Lower leg skin (tissue), 3 donors: Measurements from ENCODE around the gene AMMECR1L.

Experiments
- POLR2A ChIP-seq, 2 donors: fragments of 450-650 bp; IDR thresholded peaks; one replicate each; pipeline ENCODE4 v1.6.1; 2016 to 2017; ENCODE audit warnings: antibody characterized with exemption in 2 of 2, mild to moderate bottlenecking in 1 of 2, moderate library complexity in 1 of 2
- TF ChIP-seq, protein P1 (sequence below), 3 donors: fragments of 450-650 bp; IDR thresholded peaks; one replicate each; pipeline ENCODE4 v1.5.1; 2016; ENCODE audit warnings: antibody characterized with exemption in 3 of 3, mild to moderate bottlenecking in 3 of 3, moderate library complexity in 2 of 3

GRCh38 chr2:127874378-127875269 lies 11.1 kb downstream of the AMMECR1L start:
- TF ChIP-seq, protein P1, sequence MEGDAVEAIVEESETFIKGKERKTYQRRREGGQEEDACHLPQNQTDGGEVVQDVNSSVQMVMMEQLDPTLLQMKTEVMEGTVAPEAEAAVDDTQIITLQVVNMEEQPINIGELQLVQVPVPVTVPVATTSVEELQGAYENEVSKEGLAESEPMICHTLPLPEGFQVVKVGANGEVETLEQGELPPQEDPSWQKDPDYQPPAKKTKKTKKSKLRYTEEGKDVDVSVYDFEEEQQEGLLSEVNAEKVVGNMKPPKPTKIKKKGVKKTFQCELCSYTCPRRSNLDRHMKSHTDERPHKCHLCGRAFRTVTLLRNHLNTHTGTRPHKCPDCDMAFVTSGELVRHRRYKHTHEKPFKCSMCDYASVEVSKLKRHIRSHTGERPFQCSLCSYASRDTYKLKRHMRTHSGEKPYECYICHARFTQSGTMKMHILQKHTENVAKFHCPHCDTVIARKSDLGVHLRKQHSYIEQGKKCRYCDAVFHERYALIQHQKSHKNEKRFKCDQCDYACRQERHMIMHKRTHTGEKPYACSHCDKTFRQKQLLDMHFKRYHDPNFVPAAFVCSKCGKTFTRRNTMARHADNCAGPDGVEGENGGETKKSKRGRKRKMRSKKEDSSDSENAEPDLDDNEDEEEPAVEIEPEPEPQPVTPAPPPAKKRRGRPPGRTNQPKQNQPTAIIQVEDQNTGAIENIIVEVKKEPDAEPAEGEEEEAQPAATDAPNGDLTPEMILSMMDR (IDR thresholded peaks at IDR 0.05), result no peak
- TF ChIP-seq POLR2A (IDR thresholded peaks at IDR 0.05), result no peak
